ENCODE results near the gene RIN3.

Gene RIN3

DNA sequence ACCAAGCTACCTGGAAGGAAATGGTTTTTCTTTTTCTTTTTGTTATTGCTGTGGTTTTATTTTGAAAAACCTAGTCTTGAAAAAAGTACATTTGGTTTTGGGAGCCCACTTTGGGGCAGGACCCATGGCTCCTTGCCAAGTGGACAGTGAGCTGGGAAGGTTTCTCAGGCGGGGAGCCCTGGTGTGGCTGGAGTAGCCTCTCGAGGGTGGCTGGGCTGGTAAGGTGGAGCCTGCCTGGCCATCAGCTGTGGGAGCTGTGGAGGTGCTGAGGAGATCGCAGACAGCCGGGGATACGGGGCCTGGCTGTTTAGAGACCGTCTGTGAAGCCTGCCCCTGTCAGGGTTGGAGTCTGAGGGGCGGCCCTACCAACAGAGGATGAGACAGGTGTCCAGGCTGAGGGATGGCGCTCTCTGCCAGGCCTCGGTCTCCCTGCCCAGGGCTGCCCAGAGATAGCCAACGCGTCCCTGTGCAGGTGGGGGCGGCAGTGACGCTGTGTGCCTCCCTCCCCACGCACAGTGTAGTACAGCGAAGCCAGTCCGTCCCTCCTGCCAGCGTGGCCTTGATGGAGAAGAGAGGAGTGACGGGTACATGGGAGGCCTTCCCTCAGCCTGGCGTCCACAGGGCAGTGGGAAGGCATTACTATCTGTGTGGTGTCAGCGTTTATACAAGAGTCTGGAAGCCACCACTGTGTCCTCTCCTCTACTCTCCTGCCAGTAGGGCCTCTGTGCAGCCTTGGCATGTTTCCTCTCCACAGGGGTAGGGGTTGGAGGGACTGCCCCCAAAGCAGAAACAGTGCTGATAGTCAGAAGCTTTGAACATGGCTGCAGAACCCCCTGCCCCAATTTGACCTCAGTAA, 5.9 kb downstream of the RIN3 start:
- no peak for DNase-seq (ENCODE audit: low read depth in 2 of 2)
- no peak overlapping the region for H3K4me3 ChIP-seq (replicated peaks in 1 of 2; ENCODE audit: low read depth in 2 of 2, low read length in 2 of 2)
- TF ChIP-seq, protein P1, sequence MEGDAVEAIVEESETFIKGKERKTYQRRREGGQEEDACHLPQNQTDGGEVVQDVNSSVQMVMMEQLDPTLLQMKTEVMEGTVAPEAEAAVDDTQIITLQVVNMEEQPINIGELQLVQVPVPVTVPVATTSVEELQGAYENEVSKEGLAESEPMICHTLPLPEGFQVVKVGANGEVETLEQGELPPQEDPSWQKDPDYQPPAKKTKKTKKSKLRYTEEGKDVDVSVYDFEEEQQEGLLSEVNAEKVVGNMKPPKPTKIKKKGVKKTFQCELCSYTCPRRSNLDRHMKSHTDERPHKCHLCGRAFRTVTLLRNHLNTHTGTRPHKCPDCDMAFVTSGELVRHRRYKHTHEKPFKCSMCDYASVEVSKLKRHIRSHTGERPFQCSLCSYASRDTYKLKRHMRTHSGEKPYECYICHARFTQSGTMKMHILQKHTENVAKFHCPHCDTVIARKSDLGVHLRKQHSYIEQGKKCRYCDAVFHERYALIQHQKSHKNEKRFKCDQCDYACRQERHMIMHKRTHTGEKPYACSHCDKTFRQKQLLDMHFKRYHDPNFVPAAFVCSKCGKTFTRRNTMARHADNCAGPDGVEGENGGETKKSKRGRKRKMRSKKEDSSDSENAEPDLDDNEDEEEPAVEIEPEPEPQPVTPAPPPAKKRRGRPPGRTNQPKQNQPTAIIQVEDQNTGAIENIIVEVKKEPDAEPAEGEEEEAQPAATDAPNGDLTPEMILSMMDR (IDR thresholded peaks at IDR 0.05; ENCODE audit: low read depth, low read length) = no peak

DNA sequence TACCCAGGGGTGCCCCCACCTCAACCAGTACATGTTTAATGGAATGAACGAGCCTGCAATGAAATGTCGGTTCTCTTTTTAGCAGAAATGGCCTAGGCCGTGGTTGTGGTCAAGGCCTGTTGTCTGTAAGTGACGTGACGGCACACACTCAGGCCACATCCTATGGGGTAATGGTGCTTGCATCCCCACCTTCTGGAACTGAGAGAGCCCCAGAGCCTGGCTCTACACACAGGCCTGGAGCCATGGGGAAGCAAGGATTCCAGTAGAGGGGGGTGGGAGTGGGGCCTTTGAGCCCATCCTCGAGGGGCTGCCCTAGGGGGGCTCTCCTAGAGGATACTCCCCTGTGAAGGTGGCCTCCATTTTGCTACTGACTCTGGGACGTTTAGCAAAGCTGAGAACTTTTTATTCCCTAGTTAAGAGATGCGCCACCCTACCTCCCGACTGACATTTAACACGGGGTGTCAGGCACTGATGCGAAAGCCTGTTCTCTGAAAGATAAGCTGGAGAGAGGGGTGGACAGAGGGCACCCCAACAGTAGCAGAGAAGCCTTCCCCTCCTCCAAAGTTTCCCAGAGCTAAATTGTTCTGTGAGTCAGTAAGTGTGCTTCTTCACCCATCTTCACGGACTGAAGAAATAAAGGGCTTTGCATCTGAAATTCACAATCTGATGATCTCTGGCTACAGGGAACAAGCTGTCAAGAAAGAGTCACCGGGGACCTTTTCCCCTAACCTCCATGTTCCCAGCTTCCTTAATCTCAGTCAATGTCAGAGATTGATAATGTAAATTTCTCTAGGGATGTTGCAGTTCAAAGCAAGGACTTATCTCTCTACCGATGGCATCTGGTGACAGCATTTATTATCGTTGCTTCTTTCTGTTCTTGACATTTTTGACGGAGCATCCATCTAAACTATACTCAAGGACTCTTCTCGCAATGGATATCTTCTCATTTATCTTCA, 6.8 kb downstream of the RIN3 start:
- no peak overlapping the region for H3K4me3 ChIP-seq (replicated peaks in 1 of 2; ENCODE audit: low read depth in 2 of 2, low read length in 2 of 2)
- DNase-seq (ENCODE audit: low read depth in 2 of 2) = no peak
- TF ChIP-seq, protein P1 (IDR thresholded peaks at IDR 0.05; ENCODE audit: low read depth, low read length) = no peak

DNA sequence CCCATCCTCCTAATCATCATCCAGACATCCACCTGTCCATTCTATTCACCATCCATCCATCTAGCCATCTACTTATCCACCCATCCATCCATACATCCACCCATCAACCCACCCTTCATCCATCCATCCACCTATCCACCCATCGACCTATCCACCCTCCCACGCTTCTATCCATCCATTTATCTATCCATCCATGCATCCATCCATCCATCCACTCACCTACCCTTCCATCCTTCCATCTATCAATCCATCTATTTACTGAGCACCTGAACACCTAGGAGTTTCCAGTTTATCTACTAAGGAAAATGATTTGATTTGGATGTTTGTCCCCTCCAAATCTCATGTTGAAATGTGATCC, 7.5 kb downstream of the RIN3 start:
- no peak overlapping the region for H3K4me3 ChIP-seq (replicated peaks in 1 of 2; ENCODE audit: low read depth in 2 of 2, low read length in 2 of 2)
- TF ChIP-seq, protein P1 (IDR thresholded peaks at IDR 0.05; ENCODE audit: low read depth, low read length) = no peak

DNA sequence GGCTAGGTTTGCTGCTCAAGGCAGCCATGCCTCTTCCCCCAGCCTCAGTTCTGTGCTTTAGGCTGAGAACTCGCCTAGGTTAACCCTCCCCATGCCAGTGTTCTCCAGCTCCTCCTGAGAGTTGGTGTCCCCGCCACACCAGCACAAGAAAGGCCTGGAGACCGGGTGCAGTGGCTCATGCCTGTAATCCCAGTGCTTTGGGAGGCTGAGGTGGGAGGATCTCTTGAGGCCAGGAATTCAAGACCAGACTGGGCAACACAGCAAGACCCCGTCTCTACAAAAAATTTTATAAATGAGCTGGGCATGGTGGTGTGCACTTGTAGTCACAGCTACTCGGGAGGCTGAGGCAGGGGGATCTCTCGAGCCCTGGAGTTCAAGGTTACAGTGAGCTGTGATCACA, 10.2 kb downstream of the RIN3 start:
- DNase-seq (ENCODE audit: low read depth in 2 of 2) = no peak
- TF ChIP-seq, protein P1 (IDR thresholded peaks at IDR 0.05; ENCODE audit: low read depth, low read length) = no peak
- H3K4me3 ChIP-seq (replicated peaks in 1 of 2; ENCODE audit: low read depth in 2 of 2, low read length in 2 of 2) = no peak overlapping the region

More for the DNA sequence above, 7.5 kb downstream of the RIN3 start:
- no peak for DNase-seq (ENCODE audit: low read depth in 2 of 2)

DNA sequence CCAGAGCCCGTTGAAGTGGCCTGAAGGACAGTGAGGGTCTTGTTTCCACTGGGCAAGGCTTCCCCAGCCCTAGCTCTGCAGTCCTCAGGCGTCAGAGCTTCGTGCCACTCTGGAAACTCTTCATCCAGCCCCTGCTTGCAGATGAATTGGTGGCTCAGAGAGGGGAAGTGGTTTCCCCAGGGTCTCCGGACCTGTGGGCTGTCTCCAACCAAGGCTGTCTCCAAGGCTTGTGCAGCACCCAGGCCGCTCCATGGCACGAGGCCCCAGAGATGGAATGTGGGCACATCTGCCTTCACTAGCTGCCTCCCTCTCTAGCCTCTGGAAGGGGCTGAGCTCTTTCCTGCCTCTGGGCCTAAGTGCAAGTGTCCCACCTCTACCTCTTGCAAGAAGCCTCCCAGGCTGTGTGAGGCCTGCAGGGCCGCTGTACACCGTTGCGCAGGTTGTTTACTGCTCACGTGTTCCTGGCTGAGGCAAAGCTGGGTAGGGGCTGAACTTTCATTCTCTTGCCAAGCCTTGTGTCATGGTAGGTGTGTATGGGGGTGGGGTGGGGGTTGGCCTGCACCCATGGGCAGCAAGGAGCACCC, 11.1 kb downstream of the RIN3 start:
- DNase-seq (ENCODE audit: low read depth in 2 of 2) = no peak
- no peak overlapping the region for H3K4me3 ChIP-seq (replicated peaks in 1 of 2; ENCODE audit: low read depth in 2 of 2, low read length in 2 of 2)
- TF ChIP-seq, protein P1 (IDR thresholded peaks at IDR 0.05; ENCODE audit: low read depth, low read length) = no peak

DNA sequence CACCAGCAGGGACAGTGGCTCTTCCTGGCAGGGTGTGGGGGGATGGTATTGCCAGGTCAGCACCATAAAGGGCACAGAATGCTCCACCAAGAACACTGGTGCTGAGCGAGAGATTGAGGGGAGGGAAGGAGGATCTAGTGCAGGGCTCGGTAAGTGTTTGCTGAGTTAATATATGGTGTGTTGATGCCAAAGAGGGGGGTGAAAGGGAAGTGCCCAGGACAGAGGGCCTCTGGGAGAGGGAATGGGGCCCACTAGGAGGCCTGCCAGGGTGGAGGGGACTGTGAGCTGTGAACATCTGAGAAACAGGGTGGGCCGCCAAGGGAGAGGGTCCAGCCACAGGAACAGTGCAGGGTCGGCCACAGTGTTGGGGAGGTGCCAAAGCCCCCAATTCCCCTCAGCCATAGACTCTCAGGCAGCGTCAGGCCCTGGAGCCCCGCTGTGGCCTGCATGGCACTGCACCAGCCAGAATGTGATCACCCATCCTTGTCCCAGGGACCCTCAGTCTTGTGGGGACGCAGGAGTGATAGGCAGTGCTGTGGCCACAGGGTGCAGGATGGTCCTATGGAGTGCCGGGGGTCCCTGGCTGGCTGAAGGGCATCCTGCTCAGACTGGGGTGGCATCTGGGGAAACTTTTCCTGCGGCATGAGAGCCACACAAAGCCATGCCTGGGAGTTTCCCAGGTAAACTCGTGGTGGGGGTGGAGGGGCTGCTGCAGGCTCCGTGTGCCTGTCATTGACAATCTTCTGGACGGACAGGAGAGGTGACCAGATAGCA, 11.9 kb downstream of the RIN3 start:
- TF ChIP-seq, protein P1 (IDR thresholded peaks at IDR 0.05; ENCODE audit: low read depth, low read length) = no peak
- no peak for DNase-seq (ENCODE audit: low read depth in 2 of 2)

More for the DNA sequence above, 11.9 kb downstream of the RIN3 start:
- no peak overlapping the region for H3K4me3 ChIP-seq (replicated peaks in 1 of 2; ENCODE audit: low read depth in 2 of 2, low read length in 2 of 2)

All from cardiac fibroblast (primary cell).